T47D (cell line): ENCODE results near the gene OLAH.

Source experiments
- DNase-seq, 2 experiments: peaks; one replicate each; pipeline versions ENCODE4 v3.0.0 to v3.0.0-alpha.2; 2011 to 2012; ENCODE audit warnings: low read depth in 1 of 2, low spot score in 1 of 2
- JUND ChIP-seq: IDR thresholded peaks from 2 replicates; pipeline ENCODE4 v1.6.1; 2012; ENCODE audit warnings: low read depth
- in situ Hi-C: cut with HindIII; loops from 2 replicates; pipeline ENCODE4 v1.10.0; 2016; ENCODE audit warnings: low sequenced_read_pairs, low pct_unique_long_range_greater_than_20kb

OLAH gene

GRCh38 chr10:15084502-15084922 lies 40.8 kb downstream of the OLAH start:
- in situ Hi-C loops: no loop called here
- peak; percentile 85 to 100 for DNase-seq
- TF ChIP-seq JUND: no peak

- TF ChIP-seq JUND: no peak
- DNase-seq: peak; percentile 95 to 96
- in situ Hi-C loops: no loop called here
These were observed 44.9 kb downstream of the OLAH start, which contains the start of gene ACBD7 for GRCh38 chr10:15088428-15089261. TSS of gene ACBD7 (minus strand) at chr10:15088776. CDS start at chr10:15088728, 48 bp downstream.

DNA sequence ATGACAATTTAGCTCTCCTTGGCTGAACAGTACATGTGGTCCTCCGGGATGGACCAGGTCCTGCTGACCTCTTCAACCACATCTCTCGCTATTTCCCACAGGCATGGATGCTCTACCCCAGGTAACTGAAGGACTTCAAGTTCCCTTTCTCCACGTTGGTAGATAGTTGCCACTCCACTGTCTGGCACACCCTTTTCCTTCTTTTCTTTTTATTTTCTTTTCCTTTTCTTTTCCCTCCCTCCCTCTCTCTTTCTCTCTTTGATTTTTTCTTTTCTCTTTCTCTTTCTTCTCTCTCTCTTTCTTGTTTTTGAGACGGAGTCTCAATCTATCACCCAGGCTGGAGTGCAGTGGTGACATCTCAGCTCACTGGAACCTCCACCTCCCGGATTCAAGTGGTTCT lies 47.7 kb downstream of the OLAH start:
- no peak for DNase-seq
- in situ Hi-C loops: no loop called here
- TF ChIP-seq JUND: no peak

GRCh38 chr10:15092855-15093408 lies 49.2 kb downstream of the OLAH start:
- no peak for TF ChIP-seq JUND
- DNase-seq: no peak
- in situ Hi-C loops: no loop called here

GRCh38 chr10:15096661-15097010 lies 52.9 kb downstream of the OLAH start:
- DNase-seq: no peak
- in situ Hi-C loops: no loop called here
- TF ChIP-seq JUND: no peak

DNA sequence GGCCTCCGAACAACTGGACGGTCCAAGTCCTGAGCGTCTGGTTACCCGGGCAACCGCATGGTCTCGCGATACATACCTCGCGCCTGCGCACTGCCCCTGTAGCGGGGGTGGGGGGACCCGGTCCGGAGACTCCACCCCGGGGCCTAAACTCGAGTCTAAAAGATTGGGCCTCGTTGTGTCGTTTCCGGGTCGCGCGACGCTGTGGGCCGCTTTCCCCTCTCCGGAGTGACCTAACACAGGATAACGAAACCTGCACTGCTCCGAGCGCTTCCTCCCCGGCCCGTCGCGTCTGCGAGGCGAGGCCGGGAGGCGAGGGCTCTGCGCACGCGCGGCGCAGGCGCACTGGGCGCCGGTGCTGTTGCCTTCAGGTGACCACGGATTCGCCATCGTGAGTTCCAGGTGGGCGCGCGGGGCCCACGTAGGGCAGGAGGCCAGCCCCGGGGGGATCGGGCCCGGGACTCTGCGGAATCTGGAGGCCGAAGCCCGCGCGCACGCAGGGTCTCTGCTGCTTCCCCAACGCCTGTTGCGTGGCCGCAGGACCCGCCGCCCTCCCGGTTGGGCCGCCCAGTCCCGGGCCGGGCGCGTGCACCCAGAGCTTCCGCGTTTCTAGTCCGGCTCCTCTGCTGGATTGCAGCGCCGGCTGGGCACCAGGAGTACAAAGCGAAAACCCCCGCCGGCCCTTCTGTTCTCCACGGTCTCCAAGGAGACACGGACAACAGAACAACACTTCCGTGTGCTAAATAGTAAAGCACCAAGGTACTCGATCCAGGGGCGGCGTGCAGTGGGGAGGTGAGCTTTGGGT lies 53.5 kb downstream of the OLAH start, which contains the start of gene RPP38:
TSS of gene RPP38 (plus strand) at position 345 of the 802 bp plus-strand sequence. CDS start 5,960 bp downstream, outside the sequence.
- in situ Hi-C loops: no loop called here
- DNase-seq: peak; percentile 94 to 99
- no peak for TF ChIP-seq JUND

- in situ Hi-C loops: no loop called here
- no peak for TF ChIP-seq JUND
- DNase-seq: no peak
These were observed 56.1 kb downstream of the OLAH start for GRCh38 chr10:15099886-15100285.

- DNase-seq: no peak
- in situ Hi-C loops: no loop called here
- no peak for TF ChIP-seq JUND
These were observed 59.8 kb downstream of the OLAH start for GRCh38 chr10:15103513-15103912.

DNA sequence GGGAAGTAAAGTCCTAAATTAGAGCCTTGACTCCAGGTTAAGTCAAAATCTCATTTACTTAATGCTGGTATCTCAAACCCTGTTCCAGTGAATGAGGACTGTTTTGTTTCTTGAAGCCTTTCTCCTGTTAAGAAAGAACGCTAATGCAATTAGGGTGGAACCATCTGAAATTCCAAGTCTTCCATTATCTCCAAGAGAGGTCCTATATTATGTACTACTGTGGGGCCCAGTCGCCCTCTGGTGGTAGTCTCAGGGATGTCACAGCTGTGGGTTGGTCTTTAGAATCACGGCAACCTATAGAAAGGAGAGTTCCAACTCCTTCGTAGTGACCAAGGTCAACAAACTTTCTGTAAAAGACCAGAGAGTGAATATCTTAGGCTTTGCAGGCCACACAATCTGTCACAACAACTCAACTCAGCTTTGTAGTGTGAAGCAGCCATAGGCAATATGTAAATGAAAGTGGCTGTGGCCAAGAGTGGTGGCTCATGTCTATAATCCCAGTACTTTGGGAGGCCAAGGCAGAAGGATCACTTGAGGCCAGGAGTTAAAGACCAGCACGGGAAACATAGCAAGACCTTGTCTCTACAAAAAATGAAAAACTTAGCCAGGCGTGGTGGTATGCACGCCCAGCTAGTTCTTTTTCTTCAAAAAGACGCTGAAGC lies 62.7 kb downstream of the OLAH start:
- in situ Hi-C loops: no loop called here
- TF ChIP-seq JUND: no peak
- peak; percentile 59 to 89 for DNase-seq

- no peak for DNase-seq
- no peak for TF ChIP-seq JUND
- in situ Hi-C loops: no loop called here
These were observed 68.9 kb downstream of the OLAH start for GRCh38 chr10:15112657-15113056.

GRCh38 chr10:15113766-15114165 lies 70.0 kb downstream of the OLAH start:
- TF ChIP-seq JUND: no peak
- no peak for DNase-seq
- in situ Hi-C loops: no loop called here

- in situ Hi-C loops: no loop called here
- TF ChIP-seq JUND: no peak
These were observed 72.5 kb downstream of the OLAH start for GRCh38 chr10:15116225-15116624.

More at GRCh38 chr10:15116225-15116624, 72.5 kb downstream of the OLAH start:
- no peak for DNase-seq
